Thyroid gland (tissue), 4 donors: Measurements from ENCODE around the gene USP15. TPM values are rescaled to one million over a fixed set of nuclear protein-coding genes. Genes with fewer than 3 reads are reported as not detected.

Experiments used
- DNase-seq, 2 donors: peaks; one replicate each; pipeline ENCODE4 v3.0.0-alpha.2; 2019
- H3K27ac ChIP-seq, 3 donors: fragments of 200-600 bp; sonication (generic); 1 replicate in 2 of 3; 2 replicates in 1 of 3; pipeline ENCODE4 v1.5.1; 2016 to 2019; ENCODE audit warnings: mild to moderate bottlenecking in 1 of 3, moderate library complexity in 1 of 3
- H3K27me3 ChIP-seq: fragments of 200-600 bp; sonication (generic); one replicate; pipeline ENCODE4 v1.5.1; 2019
- H3K36me3 ChIP-seq, 2 donors: fragments of 200-600 bp; sonication (generic); one replicate each; pipeline ENCODE4 v1.5.1; 2016 to 2019
- H3K4me1 ChIP-seq, 2 donors: fragments of 200-600 bp; sonication (generic); one replicate each; pipeline ENCODE4 v1.5.1; 2017 to 2019
- H3K4me3 ChIP-seq, 3 donors: fragments of 200-600 bp; sonication (generic); replicated peaks in 1 of 3; 1 replicate in 2 of 3; 2 replicates in 1 of 3; pipeline ENCODE4 v1.5.1; 2016; ENCODE audit warnings: mild to moderate bottlenecking in 1 of 3
- H3K9me3 ChIP-seq: fragments of 200-600 bp; sonication (generic); one replicate; pipeline ENCODE4 v1.5.1; 2017
- CTCF ChIP-seq, 6 experiments: fragments of 200-600 bp in 3 of 6; fragments of 450-650 bp in 3 of 6; sonication (generic) in 3 of 6; IDR thresholded peaks; one replicate each; pipeline ENCODE4 v1.5.1; 2016 to 2019; ENCODE audit warnings: antibody characterized with exemption in 6 of 6, mild to moderate bottlenecking in 2 of 6, inconsistent platforms in 1 of 6, moderate library complexity in 1 of 6
- POLR2A ChIP-seq, 2 donors: fragments of 450-650 bp; IDR thresholded peaks; one replicate each; pipeline ENCODE4 v1.6.1; 2017; ENCODE audit warnings: antibody characterized with exemption in 2 of 2, mild to moderate bottlenecking in 2 of 2, moderate library complexity in 1 of 2
- WGBS, 2 donors: methylation state at CpG; one replicate each; pipeline ENCODE4 v1.1.5; 2017; 5-methylcytosine and 5-hydroxymethylcytosine counted together
- intact Hi-C: fragments of 100-400 bp; cut with DNase I; formaldehyde crosslinking; loops from one replicate; pipeline ENCODE4 v1.15.1; 2023
- total RNA-seq, 4 donors: library from RNA; depleted of rRNA; stranded (reverse); fragments of >200 nt; gene quantifications; one replicate each; pipeline ENCODE4 v1.2.3, GENCODE V29; 2016

The USP15 gene
- total RNA-seq, 4 donors from 2014 or later, result 57.3 to 139 (median 70.2) TPM

GRCh38 chr12:62232143-62232729, 28.0 kb upstream of the USP15 start:
- Histone ChIP-seq H3K36me3 (no peaks in the 10 kb centered on the region), H3K4me1 (no peaks in the 10 kb centered on the region), H3K9me3 (no peaks in the 10 kb centered on the region), H3K27me3 (no peaks in the 10 kb centered on the region), H3K27ac (no peak overlapping the region), H3K4me3 (no peak overlapping the region)
- no peak for DNase-seq
- 66 to 87% methylated on average over 3 of the region's 3 CpGs for whole genome bisulfite sequencing, 2 donors
- intact Hi-C loops, result no loop called here
- no peak for TF ChIP-seq POLR2A (IDR thresholded peaks at IDR 0.05)
- TF ChIP-seq CTCF (IDR thresholded peaks at IDR 0.05), result no peak

DNA sequence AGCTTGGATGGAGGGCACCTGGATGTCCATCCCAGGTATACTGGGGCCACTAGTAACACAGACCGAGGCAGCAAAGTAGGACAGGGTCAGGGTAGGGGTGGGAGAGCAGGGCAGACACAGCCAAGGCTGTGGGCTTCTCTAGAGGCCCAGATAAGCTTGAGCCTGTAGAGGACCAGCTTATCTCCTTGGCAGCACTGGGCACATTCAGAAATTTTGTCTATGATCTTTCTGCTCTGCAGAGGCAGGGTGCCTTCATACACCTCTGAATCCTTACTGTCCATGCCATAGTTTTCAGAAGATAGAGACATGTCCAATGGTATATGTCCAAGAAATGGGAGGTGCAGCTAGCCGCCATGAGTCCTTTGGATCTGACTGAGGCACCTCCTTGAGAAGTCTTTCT, 26.4 kb upstream of the USP15 start:
- WGBS, 2 donors, result 95 to 98% methylated on average over 2 of the region's 2 CpGs
- Histone ChIP-seq H3K4me1 (no peaks in the 10 kb centered on the region), H3K4me3 (no peak overlapping the region), H3K36me3 (no peaks in the 10 kb centered on the region), H3K9me3 (no peaks in the 10 kb centered on the region), H3K27me3 (no peaks in the 10 kb centered on the region), H3K27ac (no peak overlapping the region)
- DNase-seq, result no peak
- intact Hi-C loops, result no loop called here
- no peak for TF ChIP-seq CTCF (IDR thresholded peaks at IDR 0.05)
- TF ChIP-seq POLR2A (IDR thresholded peaks at IDR 0.05), result no peak

DNA sequence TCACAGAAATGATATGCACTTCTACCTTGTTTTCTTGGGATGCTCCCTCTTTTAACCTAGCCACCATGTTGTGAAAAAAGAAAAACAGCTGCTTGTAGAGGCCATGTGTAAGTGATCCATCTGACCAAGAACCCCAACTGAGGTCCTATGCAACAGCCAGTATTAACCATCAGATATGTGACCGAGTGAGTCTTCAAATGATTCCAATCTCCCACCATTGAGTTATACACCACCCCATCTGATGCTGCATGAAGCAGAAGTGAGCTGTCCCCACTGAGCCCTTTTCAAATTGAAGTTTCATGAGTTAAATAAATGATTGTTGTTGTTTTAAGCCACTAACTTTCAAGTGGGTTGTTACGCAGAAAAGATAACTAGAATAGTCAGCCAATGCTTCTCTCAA, 20.6 kb upstream of the USP15 start:
- H3K27me3 ChIP-seq, result no peaks in the 10 kb centered on the region
- H3K9me3 ChIP-seq, result no peaks in the 10 kb centered on the region
- WGBS, 2 donors, result 65 to 77% methylated on average over 2 of the region's 2 CpGs
- H3K4me1 ChIP-seq, result no peaks in the 10 kb centered on the region
- no peaks in the 10 kb centered on the region for H3K36me3 ChIP-seq
- H3K4me3 ChIP-seq, result no peak overlapping the region
- intact Hi-C loops, result no loop called here
- no peak for DNase-seq
- TF ChIP-seq CTCF (IDR thresholded peaks at IDR 0.05) (no peak), POLR2A (IDR thresholded peaks at IDR 0.05) (no peak)
- no peak overlapping the region for H3K27ac ChIP-seq

DNA sequence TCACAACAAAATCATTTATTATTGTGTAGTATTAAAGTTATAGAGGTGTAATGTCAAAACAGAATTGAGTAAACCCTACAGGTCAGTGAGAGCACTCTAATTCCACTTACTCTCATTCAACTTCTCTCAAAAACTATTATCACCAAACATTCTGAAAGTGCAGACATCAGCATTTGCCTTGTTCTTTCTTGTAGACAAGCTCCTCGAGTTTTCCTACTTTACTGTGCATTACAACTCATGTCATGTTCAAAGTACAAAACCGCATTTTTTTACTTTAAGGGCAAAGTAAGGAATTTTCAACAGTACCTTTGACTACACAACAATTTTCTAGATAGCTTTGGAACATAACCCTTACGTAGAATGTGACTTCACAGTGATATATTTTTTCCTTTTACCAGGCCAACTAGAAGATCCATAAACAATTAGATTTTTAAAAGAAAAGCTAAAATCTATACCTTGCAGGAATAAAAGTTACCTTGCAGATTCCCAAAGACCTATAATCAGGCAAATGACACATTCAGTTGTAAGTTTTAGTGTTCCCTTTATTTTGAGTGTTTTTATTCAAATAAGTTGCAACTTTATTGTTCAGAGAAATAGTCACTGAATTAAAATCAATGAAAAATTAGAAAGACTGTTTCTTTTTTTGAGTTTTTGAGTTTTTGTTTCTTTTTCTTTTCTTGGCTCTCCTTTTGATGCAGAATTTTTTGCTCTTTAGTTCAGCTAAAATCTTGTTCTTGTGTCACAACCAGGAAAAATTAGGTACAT, 12.7 kb upstream of the USP15 start:
- H3K9me3 ChIP-seq, result no peaks in the 10 kb centered on the region
- no peak overlapping the region for H3K27ac ChIP-seq
- intact Hi-C loops, result no loop called here
- H3K27me3 ChIP-seq, result no peaks in the 10 kb centered on the region
- 66% methylated on average over 3 of the region's 3 CpGs for WGBS, 2 donors
- H3K4me3 ChIP-seq, result no peak overlapping the region
- no peaks in the 10 kb centered on the region for H3K36me3 ChIP-seq
- DNase-seq, result no peak
- peaks cover 0 to 6% of the 10 kb centered on the region in 2 donors for H3K4me1 ChIP-seq
- TF ChIP-seq CTCF (IDR thresholded peaks at IDR 0.05) (no peak), POLR2A (IDR thresholded peaks at IDR 0.05) (no peak)

DNA sequence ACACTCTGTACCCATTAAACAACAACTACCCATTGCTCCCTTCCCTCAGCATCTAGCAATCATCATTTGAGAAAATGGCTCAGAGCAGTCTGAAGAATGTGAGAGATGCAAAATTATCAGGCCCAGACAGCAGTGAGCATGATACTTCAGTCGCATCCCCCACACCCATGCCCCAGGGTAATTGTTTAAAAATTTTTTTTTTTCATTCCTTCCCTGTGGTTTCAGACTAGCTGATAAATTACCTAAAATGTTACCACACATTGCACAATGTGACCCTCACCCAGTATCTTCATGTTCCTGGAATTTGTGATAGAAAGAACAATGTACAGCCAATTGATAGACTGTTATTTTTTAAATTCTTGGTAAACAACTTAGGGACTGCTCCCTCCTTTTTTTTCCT, 11.3 kb upstream of the USP15 start:
- Histone ChIP-seq H3K9me3 (no peaks in the 10 kb centered on the region), H3K4me3 (no peak overlapping the region), H3K27me3 (no peaks in the 10 kb centered on the region), H3K4me1 (peaks cover 0 to 6% of the 10 kb centered on the region in 2 donors), H3K36me3 (no peaks in the 10 kb centered on the region), H3K27ac (no peak overlapping the region)
- 93 to 98% methylated on average over 1 of the region's 1 CpG for WGBS, 2 donors
- DNase-seq, result no peak
- no peak for TF ChIP-seq CTCF (IDR thresholded peaks at IDR 0.05)
- no peak for TF ChIP-seq POLR2A (IDR thresholded peaks at IDR 0.05)
- intact Hi-C loops, result no loop called here
